Omental fat pad (tissue), 4 donors: ENCODE measurements around the gene ACRBP. TPM values are rescaled to one million over a fixed set of nuclear protein-coding genes. Genes with fewer than 3 reads are reported as not detected.
A peak's percentile ranks its signal among the peaks of the same experiment; 100 is the strongest.

Experiments
- ATAC-seq: fragments of 150-250 bp; one replicate; pipeline ENCODE4 v1.9.1; 2016; ENCODE audit warnings: mild to moderate bottlenecking, moderate library complexity; ENCODE audit not compliant: low FRiP score
- DNase-seq: peaks from one replicate; pipeline ENCODE4 v3.0.0-alpha.2; 2019; ENCODE audit warnings: low spot score
- CTCF ChIP-seq, 3 donors: fragments of 450-650 bp; IDR thresholded peaks; one replicate each; pipeline ENCODE4 v1.5.1; 2016 to 2017; ENCODE audit warnings: antibody characterized with exemption in 3 of 3, mild to moderate bottlenecking in 3 of 3, moderate library complexity in 2 of 3
- total RNA-seq, 4 donors: library from RNA; depleted of rRNA; stranded (reverse); fragments of >200 nt; gene quantifications; one replicate each; pipeline ENCODE4 v1.1.0, GENCODE V29; 2016

ACRBP gene
- total RNA-seq, 4 donors from 2014 or later: 1.9 to 3.8 (median 3.2) TPM

GRCh38 chr12:6612652-6613014 is 34.6 kb downstream of the ACRBP start:
- ATAC-seq: no peak
- DNase-seq: no peak
- TF ChIP-seq CTCF (IDR thresholded peaks at IDR 0.05): no peak

GRCh38 chr12:6612247-6612646 is 35.0 kb downstream of the ACRBP start:
- no peak for TF ChIP-seq CTCF (IDR thresholded peaks at IDR 0.05)
- DNase-seq (no peak), ATAC-seq (no peak)

GRCh38 chr12:6608592-6609281 is 38.5 kb downstream of the ACRBP start:
- no peak for ATAC-seq
- no peak for DNase-seq
- no peak for TF ChIP-seq CTCF (IDR thresholded peaks at IDR 0.05)

- DNase-seq (no peak), ATAC-seq (peak; percentile 38)
- no peak for TF ChIP-seq CTCF (IDR thresholded peaks at IDR 0.05)
These were observed 39.3 kb downstream of the ACRBP start for GRCh38 chr12:6607751-6608591.

GRCh38 chr12:6606331-6607131 is 40.7 kb downstream of the ACRBP start:
- ATAC-seq (peak; percentile 42), DNase-seq (peak; percentile 62)
- TF ChIP-seq CTCF (IDR thresholded peaks at IDR 0.05): no peak

GRCh38 chr12:6605421-6606330 is 41.6 kb downstream of the ACRBP start:
- no peak for DNase-seq
- no peak for ATAC-seq
- TF ChIP-seq CTCF (IDR thresholded peaks at IDR 0.05): no peak
